IMR-90 (cell line): ENCODE results near the gene ZBTB8B. TPM values are rescaled to one million over a fixed set of nuclear protein-coding genes. Genes with fewer than 3 reads are reported as not detected.

Experiments
- ATAC-seq: fragments of 200-7000 bp; cut with Tn5 transposase; 2 replicates; pipeline ENCODE4 v1.9.1; 2020; ENCODE audit warnings: low read depth, mild to moderate bottlenecking, moderate library complexity
- Bru-seq: library from RNA; stranded (reverse); fragments of 400-500 nt; gene quantifications from one replicate; lab custom pipeline; 2021; lab: Mats Ljungman, UMichigan
- BruChase-seq, 2 experiments: library from RNA; stranded (reverse); fragments of 400-500 nt; gene quantifications; one replicate each; lab custom pipeline; 2021; lab: Mats Ljungman, UMichigan
- BruUV-seq: library from RNA; stranded (reverse); fragments of 400-500 nt; replicated peaks from 2 replicates; lab custom pipeline; 2021; lab: Mats Ljungman, UMichigan
- CTCF ChIA-PET: fragments of 300-600 bp; formaldehyde crosslinking; extraction: SDS; loops from one replicate; lab custom pipeline; 2021; ENCODE audit warnings: antibody characterized with exemption; lab: Yijun Ruan, JAX
- POLR2A ChIA-PET: fragments of 300-600 bp; sonication (Branson Sonifier 250); formaldehyde crosslinking; loops from one replicate; lab custom pipeline; 2022; ENCODE audit warnings: antibody characterized with exemption; ENCODE audit not compliant: unreplicated experiment; lab: Charles Lee
- DNase-seq: peaks from one replicate; pipeline ENCODE4 v3.0.0; 2013
- H2AFZ ChIP-seq: replicated peaks from 2 replicates; pipeline ENCODE3; 2013; ENCODE audit warnings: low read length, mild to moderate bottlenecking; ENCODE audit not compliant: poor library complexity
- H2AK5ac ChIP-seq: 2 replicates; pipeline ENCODE4 v1.6.1; 2013; ENCODE audit warnings: low read depth, low read length, inconsistent platforms
- H2AK9ac ChIP-seq: replicated peaks from 2 replicates; pipeline ENCODE3; 2013; ENCODE audit warnings: mild to moderate bottlenecking, low read depth, low read length, moderate library complexity; ENCODE audit not compliant: poor library complexity
- H2BK120ac ChIP-seq: 2 replicates; pipeline ENCODE4 v1.6.1; 2013; ENCODE audit warnings: low read depth, low read length, inconsistent platforms
- H2BK15ac ChIP-seq: 3 replicates; pipeline ENCODE4 v1.6.1; 2013; ENCODE audit warnings: low read depth, low read length, inconsistent platforms
- H2BK20ac ChIP-seq: 2 replicates; pipeline ENCODE4 v1.6.1; 2013; ENCODE audit warnings: low read depth, mild to moderate bottlenecking, inconsistent platforms, low read length, moderate library complexity
- H2BK5ac ChIP-seq: 2 replicates; pipeline ENCODE4 v1.6.1; 2013; ENCODE audit warnings: mild to moderate bottlenecking, low read depth, low read length, inconsistent platforms; ENCODE audit not compliant: poor library complexity, severe bottlenecking
- H3K14ac ChIP-seq: replicated peaks from 2 replicates; pipeline ENCODE4 v1.6.1; 2013; ENCODE audit warnings: low read depth, low read length, inconsistent platforms
- H3K18ac ChIP-seq: 2 replicates; pipeline ENCODE4 v1.6.1; 2013; ENCODE audit warnings: low read depth, low read length, control low read depth
- H3K23ac ChIP-seq: 2 replicates; pipeline ENCODE4 v1.6.1; 2013; ENCODE audit warnings: low read depth, low read length, inconsistent platforms
- H3K27ac ChIP-seq: 2 replicates; pipeline ENCODE4 v1.5.1; 2013; ENCODE audit warnings: mild to moderate bottlenecking, control low read depth, low read length; ENCODE audit not compliant: insufficient read depth
- H3K27me3 ChIP-seq: 2 replicates; pipeline ENCODE4 v1.6.1; 2013; ENCODE audit warnings: low read length; ENCODE audit not compliant: control insufficient read depth, insufficient read depth
- H3K36me3 ChIP-seq: 2 replicates; pipeline ENCODE4 v1.6.1; 2013; ENCODE audit warnings: low read length, mixed read lengths; ENCODE audit not compliant: control insufficient read depth, insufficient read depth
- H3K4ac ChIP-seq: 2 replicates; pipeline ENCODE4 v1.6.1; 2013; ENCODE audit warnings: low read depth, low read length, inconsistent platforms
- H3K4me1 ChIP-seq: 2 replicates; pipeline ENCODE4 v1.6.1; 2013; ENCODE audit warnings: low read length, mixed read lengths; ENCODE audit not compliant: control insufficient read depth, insufficient read depth
- H3K4me2 ChIP-seq: 2 replicates; pipeline ENCODE4 v1.6.1; 2013; ENCODE audit warnings: low read depth, mild to moderate bottlenecking, control low read depth, low read length, moderate library complexity
- H3K4me3 ChIP-seq: 2 replicates; pipeline ENCODE4 v1.5.1; 2013; ENCODE audit warnings: low read depth, mild to moderate bottlenecking, control low read depth, low read length, moderate library complexity; ENCODE audit not compliant: insufficient read depth
- H3K56ac ChIP-seq: 2 replicates; pipeline ENCODE4 v1.6.1; 2013; ENCODE audit warnings: low read length, inconsistent platforms; ENCODE audit not compliant: insufficient read depth; ENCODE audit errors: extremely low read depth
- H3K79me1 ChIP-seq, 2 experiments: 2 replicates each; pipeline ENCODE4 v1.6.1; 2013; ENCODE audit warnings: low read length in 2 of 2, inconsistent platforms in 1 of 2, low read depth in 1 of 2
- H3K9ac ChIP-seq: 2 replicates; pipeline ENCODE4 v1.6.1; 2013; ENCODE audit warnings: low read depth, low read length, control low read depth
- H3K9me1 ChIP-seq: 2 replicates; pipeline ENCODE4 v1.6.1; 2013; ENCODE audit warnings: low read length, inconsistent platforms; ENCODE audit not compliant: insufficient read depth
- H3K9me3 ChIP-seq: 2 replicates; pipeline ENCODE4 v1.6.1; 2013; ENCODE audit warnings: low read length; ENCODE audit not compliant: control insufficient read depth, insufficient read depth
- H4K20me1 ChIP-seq: 2 replicates; pipeline ENCODE4 v1.6.1; 2013; ENCODE audit warnings: low read length, inconsistent platforms; ENCODE audit not compliant: insufficient read depth
- H4K5ac ChIP-seq: 2 replicates; pipeline ENCODE4 v1.6.1; 2013; ENCODE audit warnings: mild to moderate bottlenecking, low read depth, low read length, control low read depth
- H4K8ac ChIP-seq, 2 experiments: 2 replicates each; pipeline ENCODE4 v1.6.1; 2013; ENCODE audit warnings: low read depth in 2 of 2, low read length in 2 of 2, control low read depth in 1 of 2, inconsistent platforms in 1 of 2
- H4K91ac ChIP-seq: 2 replicates; pipeline ENCODE4 v1.6.1; 2013; ENCODE audit warnings: low read depth, low read length, inconsistent platforms; ENCODE audit not compliant: insufficient read depth
- CEBPB ChIP-seq: IDR thresholded peaks from 2 replicates; pipeline ENCODE4 v1.6.1; 2012; ENCODE audit warnings: low read depth, low read length, improper control_type of control experiment
- CHD1 ChIP-seq: IDR thresholded peaks from 2 replicates; pipeline ENCODE4 v1.6.1; 2012; ENCODE audit warnings: low read depth, low read length, improper control_type of control experiment
- FOS ChIP-seq: fragments of 150-350 bp; IDR thresholded peaks from 2 replicates; pipeline ENCODE4 v1.6.1; 2016; ENCODE audit warnings: low read depth, low read length
- MAFK ChIP-seq: IDR thresholded peaks from 2 replicates; pipeline ENCODE4 v1.6.1; 2012; ENCODE audit warnings: low read depth, low read length, improper control_type of control experiment
- MXI1 ChIP-seq: IDR thresholded peaks from 2 replicates; pipeline ENCODE4 v1.6.1; 2012; ENCODE audit warnings: low read depth, mild to moderate bottlenecking, low read length, moderate library complexity, borderline replicate concordance
- NFE2L2 ChIP-seq: fragments of 150-350 bp; IDR thresholded peaks from 2 replicates; pipeline ENCODE4 v1.6.1; 2016; ENCODE audit warnings: low read depth, mild to moderate bottlenecking, low read length
- RAD21 ChIP-seq: IDR thresholded peaks from 2 replicates; pipeline ENCODE4 v1.6.1; 2012; ENCODE audit warnings: low read length, improper control_type of control experiment
- RFX5 ChIP-seq: IDR thresholded peaks from 2 replicates; pipeline ENCODE4 v1.8.0; 2012; ENCODE audit warnings: low read depth, mild to moderate bottlenecking, low read length, moderate library complexity
- SMC3 ChIP-seq: fragments of 150-350 bp; IDR thresholded peaks from 2 replicates; pipeline ENCODE4 v1.6.1; 2016; ENCODE audit warnings: low read depth, mild to moderate bottlenecking, antibody characterized with exemption, low read length, moderate library complexity
- WGBS, 2 experiments: methylation state at CpG; one replicate each; pipeline versions ENCODE4 v1.1.5 to v1.1.7; 2013; ENCODE audit warnings: missing lambda C conversion rate in 2 of 2; ENCODE audit not compliant: insufficient read length in 1 of 2; ENCODE audit errors: extremely low coverage in 2 of 2; 5-methylcytosine and 5-hydroxymethylcytosine counted together
- dilution Hi-C: fragments of 300-500 bp; cut with HindIII; formaldehyde crosslinking; loops from one replicate; pipeline ENCODE4 v1.14.3; 2018; ENCODE audit warnings: low sequenced_read_pairs; ENCODE audit not compliant: unreplicated experiment
- in situ Hi-C: fragments of 300-500 bp; cut with MboI; formaldehyde crosslinking; loops from 3 replicates; pipeline ENCODE4 v1.14.3; 2019; ENCODE audit warnings: low sequenced_read_pairs, inconsistent platforms, mixed read lengths
- intact Hi-C: fragments of 100-400 bp; cut with micrococcal nuclease; formaldehyde crosslinking; loops from 2 replicates; pipeline ENCODE4 v1.10.0; 2022
- long read RNA-seq: library from polyadenylated mRNA; unstranded; transcript quantifications from one replicate; pipeline ENCODE4 v2.0.0, GENCODE V29; 2021; ENCODE audit not compliant: unreplicated experiment
- polyA plus RNA-seq, 3 experiments: library from polyadenylated mRNA; depleted of rRNA; stranded (reverse); fragments of >200 nt; gene quantifications; 2 replicates each; pipeline ENCODE4 v1.2.3, GENCODE V29; 2012; ENCODE audit warnings: low replicate concordance in 1 of 3
- total RNA-seq: library from RNA; depleted of rRNA; stranded (reverse); fragments of >200 nt; gene quantifications from 2 replicates; pipeline ENCODE4 v1.2.3, GENCODE V29; 2012; rRNA removed

ZBTB8B gene
- total RNA-seq: not detected in 2 replicates
- polyA plus RNA-seq (2012; rRNA removed): not detected in 2 replicates
- 0.01 TPM in 1 of 2 replicates, not detected in the other for polyA plus RNA-seq (2012; cell fraction: cytosol; rRNA removed)
- polyA plus RNA-seq (2012; cell fraction: nucleus; rRNA removed; ENCODE audit: low replicate concordance): under 0.01 TPM in 1 of 2 replicates, not detected in the other
- Bru-seq, nascent RNA: percentile 9 among the genes with signal in this experiment
- BruChase-seq, experiment 1, labeled RNA remaining after a 6-hour chase: percentile 16 among the genes with signal in this experiment
- BruChase-seq, experiment 2, labeled RNA remaining after a 2-hour chase: percentile 7 among the genes with signal in this experiment
- long read RNA-seq: 0 reads

- no peak for TF ChIP-seq FOS
- TF ChIP-seq NFE2L2: no peak
- no peak for TF ChIP-seq RFX5
- no peak for TF ChIP-seq SMC3
- no peak for TF ChIP-seq MAFK
- TF ChIP-seq MXI1: no peak
- no peak for TF ChIP-seq CHD1
- TF ChIP-seq RAD21: no peak
- no peak for TF ChIP-seq CEBPB
- Histone ChIP-seq H3K14ac (no peak within 1 kb of the TSS), H4K5ac (no peak within 1 kb of the TSS), H2AFZ (peak within 1 kb of the TSS; percentile 58), H3K4me2 (peak within 1 kb of the TSS; percentile 70), H3K36me3 (no peaks in the 10 kb centered on the region), H4K20me1 (no peaks in the 10 kb centered on the region), H3K23ac (0 out of 2 replicates have a peak within 1 kb of the TSS, but pooled peaks have one; percentile 15), H2AK9ac (peak within 1 kb of the TSS; percentile 73), H3K4me1 (peaks cover 3% of the 10 kb centered on the region; the same call in 1 of the 2 replicates), H3K79me1 (no peaks in the 10 kb centered on the region), H3K27ac (no peak within 1 kb of the TSS), H2BK120ac (no peak within 1 kb of the TSS), H2BK15ac (no peak within 1 kb of the TSS), H4K91ac (no peak within 1 kb of the TSS), H3K9me3 (no peaks in the 10 kb centered on the region), H2AK5ac (no peak within 1 kb of the TSS), H4K8ac (no peak within 1 kb of the TSS), H3K18ac (no peak within 1 kb of the TSS), H3K9ac (no peak within 1 kb of the TSS), H3K4ac (no peak within 1 kb of the TSS), H3K4me3 (peak within 1 kb of the TSS; percentile 35), H3K9me1 (no peaks in the 10 kb centered on the region), H2BK5ac (no peak within 1 kb of the TSS), H3K27me3 (peaks cover 54% of the 10 kb centered on the region), H3K56ac (no peak within 1 kb of the TSS), H2BK20ac (no peak within 1 kb of the TSS)
- ATAC-seq: peak; percentile 95
- DNase-seq: peak; percentile 41
- intact Hi-C loops: no loop called here
- in situ Hi-C loops: no loop called here
- no TSS peak for BruUV-seq
- ChIA-PET CTCF (interaction anchor here (0.9 kb wide), 1 partner anchor 17 kb away, joined by 3 read pairs; no protein-coding TSS in a partner anchor), POLR2A (interaction anchor here (0.7 kb wide), 1 partner anchor 337 kb away, joined by 3 read pairs; no protein-coding TSS in a partner anchor)
- dilution Hi-C loops: no loop called here
- whole genome bisulfite sequencing, 2 experiments: 1% methylated on average over 20 of the region's 66 CpGs; no CpG with 5 or more reads in 1 of the 2 experiments
Observed at GRCh38 chr1:32464716-32465577, at the start of gene ZBTB8B. Gene ZBTB8B, plus strand, starts transcription at chr1:32465072. Its CDS starts 5,553 bp downstream, at chr1:32470625.
